AG10803 (cell line): Measurements from ENCODE around the gene NAT10.

Experiments
- DNase-seq: peaks from one replicate; pipeline ENCODE4 v3.0.0; 2010; ENCODE audit warnings: low read depth
- H3K4me3 ChIP-seq: 2 replicates; pipeline ENCODE4 v1.5.1; 2011; ENCODE audit warnings: mild to moderate bottlenecking, low read length, control low read depth
- CTCF ChIP-seq: conservative IDR thresholded peaks from 2 replicates; pipeline ENCODE4 v1.5.1; 2011; ENCODE audit warnings: mild to moderate bottlenecking, low read length, control low read depth, inconsistent platforms

The NAT10 gene

GRCh38 chr11:34161812-34162492, 56.5 kb downstream of the NAT10 start:
- no peak overlapping the region for H3K4me3 ChIP-seq
- no peak for DNase-seq
- TF ChIP-seq CTCF: no peak

- H3K4me3 ChIP-seq: no peak overlapping the region
- no peak for TF ChIP-seq CTCF
- no peak for DNase-seq
These were observed 57.0 kb downstream of the NAT10 start for GRCh38 chr11:34162493-34162820.

GRCh38 chr11:34162856-34163255, 57.4 kb downstream of the NAT10 start:
- no peak for TF ChIP-seq CTCF
- no peak overlapping the region for H3K4me3 ChIP-seq
- DNase-seq: no peak

GRCh38 chr11:34165121-34165520, 59.7 kb downstream of the NAT10 start:
- no peak for TF ChIP-seq CTCF
- no peak overlapping the region for H3K4me3 ChIP-seq
- no peak for DNase-seq

GRCh38 chr11:34165786-34166555, 60.5 kb downstream of the NAT10 start:
- H3K4me3 ChIP-seq: no peak overlapping the region
- DNase-seq: no peak

GRCh38 chr11:34166806-34167740, 61.6 kb downstream of the NAT10 start:
- no peak for DNase-seq
- TF ChIP-seq CTCF: no peak
- H3K4me3 ChIP-seq: no peak overlapping the region

More at GRCh38 chr11:34165786-34166555, 60.5 kb downstream of the NAT10 start:
- no peak for TF ChIP-seq CTCF
